ENCODE measurements around the gene RAB25. TPM values are rescaled to one million over a fixed set of nuclear protein-coding genes. Genes with fewer than 3 reads are reported as not detected.
"Not testable (repeated sequence)": the region's sequence is repeated elsewhere in the genome, so short reads cannot be mapped to it uniquely, and the experiment has no call there.

The RAB25 gene
- polyA plus RNA-seq, 2 of the 4 experiments (the other 2 are of a cell fraction): not detected

DNA sequence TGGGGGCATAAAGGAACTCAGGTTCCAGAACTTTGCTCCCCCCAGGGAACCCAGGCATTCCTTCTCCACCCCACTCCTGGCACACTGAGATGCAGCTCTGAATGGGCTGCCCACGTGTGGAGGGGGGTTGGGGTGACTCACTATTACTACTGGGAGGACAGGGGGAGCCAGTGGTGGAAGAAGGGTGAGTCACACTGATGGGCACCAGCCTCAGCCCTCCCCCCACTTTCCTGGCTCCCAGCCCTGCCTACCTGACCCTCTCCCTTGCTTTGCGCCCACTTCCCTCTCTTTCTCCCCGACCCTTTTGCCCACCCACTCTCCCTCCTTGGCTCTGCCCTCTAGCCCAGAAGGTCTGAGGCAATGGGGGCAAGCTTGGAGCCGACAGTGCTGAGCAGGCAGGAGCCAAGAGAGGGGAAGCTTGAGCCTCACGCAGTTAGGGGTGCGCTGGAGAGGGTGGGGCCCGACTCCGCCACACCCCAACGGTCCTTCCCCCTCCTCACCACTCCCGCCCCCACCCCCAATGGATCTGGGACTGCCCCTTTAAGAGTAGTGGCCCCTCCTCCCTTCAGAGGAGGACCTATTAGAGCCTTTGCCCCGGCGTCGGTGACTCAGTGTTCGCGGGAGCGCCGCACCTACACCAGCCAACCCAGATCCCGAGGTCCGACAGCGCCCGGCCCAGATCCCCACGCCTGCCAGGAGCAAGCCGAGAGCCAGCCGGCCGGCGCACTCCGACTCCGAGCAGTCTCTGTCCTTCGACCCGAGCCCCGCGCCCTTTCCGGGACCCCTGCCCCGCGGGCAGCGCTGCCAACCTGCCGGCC, 53.4 kb downstream of the RAB25 start, which contains the start of gene LMNA (continued):
- TF ChIP-seq E2F6 (IDR thresholded peaks at IDR 0.05; ENCODE audit: borderline replicate concordance, low read depth) (peak; percentile 19; the same call in 1 of the 2 replicates), MAX (IDR thresholded peaks at IDR 0.05) (peak; percentile 98), JUNB (IDR thresholded peaks at IDR 0.05) (peak; percentile 90), NFE2L2 (conservative IDR thresholded peaks at IDR 0.05; ENCODE audit: low read length) (peak; percentile 43; the same call in 1 of the 2 replicates)

DNA sequence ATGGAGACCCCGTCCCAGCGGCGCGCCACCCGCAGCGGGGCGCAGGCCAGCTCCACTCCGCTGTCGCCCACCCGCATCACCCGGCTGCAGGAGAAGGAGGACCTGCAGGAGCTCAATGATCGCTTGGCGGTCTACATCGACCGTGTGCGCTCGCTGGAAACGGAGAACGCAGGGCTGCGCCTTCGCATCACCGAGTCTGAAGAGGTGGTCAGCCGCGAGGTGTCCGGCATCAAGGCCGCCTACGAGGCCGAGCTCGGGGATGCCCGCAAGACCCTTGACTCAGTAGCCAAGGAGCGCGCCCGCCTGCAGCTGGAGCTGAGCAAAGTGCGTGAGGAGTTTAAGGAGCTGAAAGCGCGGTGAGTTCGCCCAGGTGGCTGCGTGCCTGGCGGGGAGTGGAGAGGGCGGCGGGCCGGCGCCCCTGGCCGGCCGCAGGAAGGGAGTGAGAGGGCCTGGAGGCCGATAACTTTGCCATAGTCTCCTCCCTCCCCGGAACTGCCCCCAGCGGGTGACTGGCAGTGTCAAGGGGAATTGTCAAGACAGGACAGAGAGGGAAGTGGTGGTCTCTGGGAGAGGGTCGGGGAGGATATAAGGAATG, 54.1 kb downstream of the RAB25 start:
- Histone ChIP-seq H3K9me3 (no peaks in the 10 kb centered on the region), H3K4me1 (peaks cover 56% of the 10 kb centered on the region), H3K4me2 (peak overlapping the region; percentile 91), H3K4me3 (peak overlapping the region; percentile 99), H3K27ac (peak overlapping the region; percentile 95 to 98)
- POLR2A ChIA-PET: interaction anchor here (0.9 to 4.8 kb wide), 8 partner anchors 8 to 110 kb away, joined by 4 to 108 read pairs (median 11); no protein-coding TSS in a partner anchor
- FAIRE-seq: no peak
- no peak for DNase-seq (ENCODE audit: low read depth in 1 of 2, low spot score in 1 of 2)
- ATAC-seq: peak; percentile 13 to 16; a peak in 3 of 6 replicates
- peak; percentile 87 for TF ChIP-seq PHF8 (IDR thresholded peaks at IDR 0.05; ENCODE audit: borderline replicate concordance, low read depth)
- TF ChIP-seq ZSCAN20 (CRISPR knock-in tag; IDR thresholded peaks at IDR 0.05): no peak
- no peak for TF ChIP-seq TP53 (CRISPR knock-in tag; IDR thresholded peaks at IDR 0.05)
- no peak for TF ChIP-seq POLR2A (IDR thresholded peaks at IDR 0.05; ENCODE audit: low read length)
- no peak for TF ChIP-seq HEYL (CRISPR knock-in tag; IDR thresholded peaks at IDR 0.05)
- no peak for TF ChIP-seq BHLHE40 (IDR thresholded peaks at IDR 0.05; ENCODE audit: low read depth, low read length)
- CTCF ChIA-PET: interaction anchor here (14.1 to 54.8 kb wide), 2 partner anchors 14 to 19 kb away, joined by 313 to 2239 read pairs; partner anchors contain the start of gene MEX3A
- 10% methylated on average over 2 of the region's 49 CpGs for WGBS (ENCODE audit: missing lambda C conversion rate)

- H3K4me2 ChIP-seq: peak overlapping the region; percentile 91
- peak; percentile 66; the same call in 1 of the 2 replicates for TF ChIP-seq FOSB (CRISPR knock-in tag; IDR thresholded peaks at IDR 0.05)
- TF ChIP-seq MYC (IDR thresholded peaks at IDR 0.05; ENCODE audit: borderline replicate concordance, low read length): no peak
- peak; percentile 65; the same call in 1 of the 2 replicates for TF ChIP-seq MAZ (IDR thresholded peaks at IDR 0.05; ENCODE audit: borderline replicate concordance, low read depth, low read length)
- TF ChIP-seq MAX (IDR thresholded peaks at IDR 0.05): 0 out of 2 replicates have a peak, but pooled peaks have one; percentile 20
- no peak for TF ChIP-seq CHD2 (IDR thresholded peaks at IDR 0.05; ENCODE audit: low read length, partially characterized antibody)
- no peak for TF ChIP-seq JUN (IDR thresholded peaks at IDR 0.05)
- TF ChIP-seq RFX5 (IDR thresholded peaks at IDR 0.05): no peak
- TF ChIP-seq BCL3 (IDR thresholded peaks at IDR 0.05): no peak
- TF ChIP-seq RARB (CRISPR knock-in tag; IDR thresholded peaks at IDR 0.05): 0 out of 2 replicates have a peak, but pooled peaks have one; percentile 56
- TF ChIP-seq, protein P1, sequence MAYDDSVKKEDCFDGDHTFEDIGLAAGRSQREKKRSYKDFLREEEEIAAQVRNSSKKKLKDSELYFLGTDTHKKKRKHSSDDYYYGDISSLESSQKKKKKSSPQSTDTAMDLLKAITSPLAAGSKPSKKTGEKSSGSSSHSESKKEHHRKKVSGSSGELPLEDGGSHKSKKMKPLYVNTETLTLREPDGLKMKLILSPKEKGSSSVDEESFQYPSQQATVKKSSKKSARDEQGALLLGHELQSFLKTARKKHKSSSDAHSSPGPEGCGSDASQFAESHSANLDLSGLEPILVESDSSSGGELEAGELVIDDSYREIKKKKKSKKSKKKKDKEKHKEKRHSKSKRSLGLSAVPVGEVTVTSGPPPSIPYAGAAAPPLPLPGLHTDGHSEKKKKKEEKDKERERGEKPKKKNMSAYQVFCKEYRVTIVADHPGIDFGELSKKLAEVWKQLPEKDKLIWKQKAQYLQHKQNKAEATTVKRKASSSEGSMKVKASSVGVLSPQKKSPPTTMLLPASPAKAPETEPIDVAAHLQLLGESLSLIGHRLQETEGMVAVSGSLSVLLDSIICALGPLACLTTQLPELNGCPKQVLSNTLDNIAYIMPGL (CRISPR knock-in tag; IDR thresholded peaks at IDR 0.05; ENCODE audit: borderline replicate concordance): no peak
- TF ChIP-seq HOXA7 (CRISPR knock-in tag; IDR thresholded peaks at IDR 0.05): peak; percentile 90
- FAIRE-seq (no peak), ATAC-seq (peak; percentile 19 to 27; a peak in 3 of 6 replicates), DNase-seq (ENCODE audit: low read depth in 1 of 2, low spot score in 1 of 2) (peak in 1 of 2 experiments; percentile 64)
- peak overlapping the region; percentile 99 for H3K4me3 ChIP-seq
- peak overlapping the region; percentile 95 to 98 for H3K27ac ChIP-seq
- ChIA-PET CTCF (interaction anchor here (0.8 to 54.8 kb wide), 3 partner anchors 14 to 109 kb away, joined by 4 to 2239 read pairs (median 313); partner anchors contain the start of gene MEX3A), POLR2A (interaction anchor here (1.8 to 4.8 kb wide), 5 partner anchors 7 to 19 kb away, joined by 7 to 108 read pairs (median 32); no protein-coding TSS in a partner anchor)
- no peaks in the 10 kb centered on the region for H3K9me3 ChIP-seq
- 2% methylated on average over 18 of the region's 19 CpGs for WGBS (ENCODE audit: missing lambda C conversion rate)
- H3K4me1 ChIP-seq: peaks cover 63% of the 10 kb centered on the region
These were observed 54.8 kb downstream of the RAB25 start for GRCh38 chr1:156115514-156116374.

GRCh38 chr1:156116731-156117130, 55.8 kb downstream of the RAB25 start:
- Histone ChIP-seq H3K4me1 (peaks cover 73% of the 10 kb centered on the region), H3K27ac (peak overlapping the region; percentile 95 to 98), H3K4me3 (peak overlapping the region; percentile 99), H3K4me2 (peak overlapping the region; percentile 91)
- CTCF ChIA-PET: interaction anchor here (14.1 to 54.8 kb wide), 2 partner anchors 13 to 21 kb away, joined by 313 to 2239 read pairs; partner anchors contain the start of gene MEX3A
- WGBS (ENCODE audit: missing lambda C conversion rate): 32% methylated on average over 4 of the region's 5 CpGs
- FAIRE-seq; DNase-seq (ENCODE audit: low read depth in 1 of 2, low spot score in 1 of 2); ATAC-seq; H3K9me3 ChIP-seq: not testable (repeated sequence)
- POLR2A ChIA-PET: interaction anchor here (1.8 to 4.8 kb wide), 3 partner anchors 11 to 20 kb away, joined by 7 to 108 read pairs (median 32); no protein-coding TSS in a partner anchor
